T1000 (cell line): ENCODE measurements around the gene CALCA.
"Not testable (repeated sequence)": the region's sequence is repeated elsewhere in the genome, so short reads cannot be mapped to it uniquely, and the experiment has no call there.

Experiments
- DNase-seq: peaks from one replicate; lab custom pipeline; 2025; ENCODE audit warnings: mixed read lengths; lab: John Stamatoyannopoulos, UW

The CALCA gene, protein sequence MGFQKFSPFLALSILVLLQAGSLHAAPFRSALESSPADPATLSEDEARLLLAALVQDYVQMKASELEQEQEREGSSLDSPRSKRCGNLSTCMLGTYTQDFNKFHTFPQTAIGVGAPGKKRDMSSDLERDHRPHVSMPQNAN

GRCh38 chr11:14971865-14972580 is at the start of gene CALCA:
Gene CALCA, minus strand, starts transcription at chr11:14972351. Its CDS starts 1,159 bp downstream, at chr11:14971192.
- DNase-seq = no peak

DNA sequence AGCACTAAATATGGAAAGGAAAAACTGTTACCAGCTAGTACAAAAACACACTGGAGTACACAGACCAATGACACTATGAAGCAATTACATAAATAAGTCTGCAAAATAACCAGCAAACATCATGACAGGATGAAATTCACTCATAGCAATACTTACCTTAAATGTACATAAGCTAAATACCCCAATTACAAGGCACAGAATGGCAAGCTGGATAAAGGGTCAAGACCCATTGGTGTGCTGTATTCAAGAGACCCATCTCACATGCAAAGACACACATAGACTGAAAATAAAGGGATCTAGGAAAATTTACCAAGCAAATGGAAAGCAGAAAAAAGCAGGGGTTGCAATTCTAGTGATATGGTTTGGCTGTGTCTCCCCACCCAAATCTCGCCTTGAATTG is 44.0 kb upstream of the CALCA start:
- DNase-seq = no peak

DNA sequence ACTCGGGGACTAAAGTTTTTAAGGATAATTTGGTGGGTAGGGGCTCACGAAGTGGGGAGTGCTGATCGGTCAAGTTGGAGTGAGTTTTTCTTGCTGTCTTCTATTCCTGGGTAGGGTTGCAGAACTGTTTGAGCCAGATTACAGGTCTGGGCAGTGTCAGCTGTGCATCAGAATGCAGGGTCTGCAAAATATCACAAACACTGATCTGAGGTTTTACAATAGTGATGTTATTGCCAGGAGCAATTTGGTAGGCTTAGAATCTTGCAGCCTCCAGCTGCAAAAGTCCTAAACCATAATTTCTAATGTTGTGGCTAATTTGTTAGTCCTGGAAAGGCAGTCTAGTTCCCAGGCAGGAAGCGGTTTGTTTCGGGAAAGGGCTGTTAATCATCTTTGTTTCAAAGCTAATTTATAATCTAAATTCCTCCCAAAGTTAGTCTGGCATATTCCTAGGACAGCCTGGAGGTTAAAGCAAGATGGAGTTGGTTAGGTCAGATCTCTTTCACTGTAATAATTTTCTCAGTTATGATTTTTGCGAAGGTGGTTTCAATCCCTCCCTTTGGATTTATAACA is 39.7 kb upstream of the CALCA start:
- no peak for DNase-seq

DNA sequence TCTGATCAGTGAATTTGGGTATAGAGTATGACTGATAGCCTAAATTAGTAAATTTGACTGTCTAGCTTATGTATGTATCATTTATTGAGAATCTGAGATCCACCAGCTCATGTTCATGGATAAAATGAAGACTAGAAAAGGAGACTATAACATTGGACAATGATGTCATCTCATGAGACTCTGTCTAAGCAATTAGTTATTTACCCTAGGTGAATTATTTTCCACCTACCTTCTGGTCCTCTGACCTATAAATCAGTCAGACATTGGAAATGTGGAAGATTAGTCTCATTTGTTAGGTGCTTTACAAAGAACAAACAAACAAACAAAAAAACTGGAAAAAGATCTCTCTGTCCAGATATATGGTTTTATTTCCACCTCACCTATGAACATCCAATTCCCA is 38.7 kb upstream of the CALCA start:
- no peak for DNase-seq

GRCh38 chr11:15006139-15006759 is 34.1 kb upstream of the CALCA start:
- no peak for DNase-seq

- not testable (repeated sequence) for DNase-seq
Measured at GRCh38 chr11:14988133-14988532, 16.0 kb upstream of the CALCA start.

GRCh38 chr11:14981507-14981906 is 9.4 kb upstream of the CALCA start:
- DNase-seq = no peak

- DNase-seq = peak; percentile 34
Measured at GRCh38 chr11:14980854-14981253, 8.7 kb upstream of the CALCA start.

DNA sequence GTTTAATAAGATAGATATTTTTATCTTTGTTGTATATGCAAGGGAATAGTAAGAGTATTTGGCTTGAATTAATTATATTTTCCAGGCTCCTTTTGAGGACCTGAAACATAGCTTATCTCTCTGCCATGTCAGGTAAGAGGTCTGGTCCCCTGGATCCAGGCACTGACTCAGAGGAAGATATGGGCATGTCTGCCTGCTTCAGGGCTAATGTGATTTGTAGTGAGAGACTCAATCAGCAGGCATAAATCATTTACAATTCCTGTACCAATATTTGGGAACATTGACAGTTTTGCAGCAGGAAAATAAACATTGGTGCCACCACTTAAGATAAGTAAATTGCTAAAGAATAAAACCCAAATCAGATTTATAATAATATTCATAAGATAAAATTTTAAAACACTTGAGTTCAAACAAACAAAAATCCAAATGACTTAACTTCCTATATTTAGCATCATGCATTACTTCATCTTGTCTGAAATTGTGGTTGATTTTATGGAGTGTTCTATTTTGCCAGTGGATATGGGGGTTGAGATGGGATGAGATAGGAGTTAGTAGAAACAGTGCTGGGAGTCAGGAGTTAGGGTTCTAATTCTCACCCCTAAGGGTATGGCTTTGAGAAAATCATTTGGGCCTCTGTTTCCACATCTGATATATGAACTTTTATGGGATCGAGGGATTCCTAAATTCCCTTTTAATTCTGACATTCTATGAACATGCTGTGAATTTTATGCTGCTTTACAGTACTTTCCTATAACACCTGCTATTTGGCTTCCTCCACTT is 5.1 kb upstream of the CALCA start:
- no peak for DNase-seq

GRCh38 chr11:14975252-14975587 is 3.1 kb upstream of the CALCA start:
- DNase-seq = no peak

- no peak for DNase-seq
Measured at GRCh38 chr11:14974515-14975251, 2.5 kb upstream of the CALCA start.

DNA sequence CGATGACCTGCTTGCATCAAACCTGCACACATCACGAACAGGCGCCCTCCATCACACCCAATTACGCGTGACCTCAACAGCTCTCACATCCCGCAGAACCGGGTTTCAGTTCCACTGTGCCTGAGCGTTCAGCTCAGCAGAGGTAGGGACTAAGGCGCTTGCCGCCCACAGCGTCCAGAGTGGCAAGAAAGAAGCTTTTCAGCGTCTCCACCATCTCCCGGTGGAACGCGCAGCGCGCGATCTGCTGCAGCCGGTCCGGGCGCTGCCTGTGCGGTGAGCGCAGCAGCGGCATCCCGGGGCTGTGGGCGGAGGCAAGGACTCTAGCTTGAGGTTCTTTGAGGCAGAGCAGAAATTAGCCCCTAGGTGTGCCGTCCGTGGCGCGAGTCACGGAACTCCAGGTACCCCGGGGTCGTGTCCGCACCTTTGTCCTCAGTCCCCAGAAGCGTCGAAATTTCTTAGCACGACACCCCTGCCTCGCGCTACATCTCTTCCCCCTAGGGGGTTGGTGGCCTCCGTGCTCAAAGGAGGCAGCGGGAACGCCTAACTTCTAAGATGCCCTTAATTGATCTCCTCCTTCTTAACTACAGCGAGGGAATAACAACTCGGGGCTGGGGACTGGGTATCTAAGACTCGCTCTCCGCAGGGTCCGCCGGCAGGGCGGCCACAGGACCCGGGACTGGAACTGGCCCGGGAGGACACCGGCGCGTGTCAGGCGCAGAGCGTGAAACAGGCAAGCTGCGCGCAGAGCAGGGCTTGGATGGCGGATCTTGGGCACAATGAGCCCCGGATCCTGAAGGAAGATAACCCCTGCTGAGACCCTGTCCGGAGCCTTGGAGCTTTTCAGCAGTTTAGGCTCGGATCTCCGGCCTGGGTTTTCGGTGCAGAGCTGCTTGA is 1.7 kb upstream of the CALCA start:
- DNase-seq = no peak

- no peak for DNase-seq
Measured at GRCh38 chr11:14972581-14973495, 687 bp upstream of the CALCA start.

- no peak for DNase-seq
Measured at GRCh38 chr11:14969901-14970323, 2.2 kb downstream of the CALCA start.

DNA sequence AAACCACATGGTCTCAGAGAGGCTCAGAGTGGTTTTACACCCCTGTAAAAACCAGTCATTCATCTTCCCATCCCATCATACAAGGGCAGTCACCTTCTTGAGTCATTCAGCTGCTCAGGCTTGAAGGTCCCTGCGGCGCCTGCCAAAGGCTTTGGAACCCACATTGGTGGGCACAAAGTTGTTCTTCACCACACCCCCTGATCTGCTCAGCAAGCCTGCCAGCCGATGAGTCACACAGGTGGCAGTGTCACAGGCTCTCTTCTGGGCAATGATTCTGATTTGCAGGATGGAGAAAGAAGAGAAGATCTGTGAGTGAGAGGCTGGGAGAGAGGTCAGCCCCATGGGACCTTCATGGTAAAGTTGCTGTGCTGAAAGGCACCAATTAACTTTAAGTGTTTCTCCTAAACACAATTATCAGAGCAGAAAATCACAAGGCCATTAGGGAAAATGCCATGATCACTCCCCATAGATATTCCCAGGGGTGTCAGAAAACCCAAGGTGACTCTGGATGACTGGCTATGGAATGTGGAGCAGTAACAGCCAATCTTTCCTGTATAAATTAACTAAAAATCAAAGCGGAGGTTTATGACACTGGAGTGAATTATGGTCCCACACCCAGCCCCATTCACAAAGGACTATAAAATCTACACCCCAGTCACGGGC is 4.4 kb downstream of the CALCA start:
- no peak for DNase-seq

- no peak for DNase-seq
Measured at GRCh38 chr11:14956111-14956510, 16.0 kb downstream of the CALCA start.

GRCh38 chr11:14954581-14954980 is 17.6 kb downstream of the CALCA start:
- no peak for DNase-seq

DNA sequence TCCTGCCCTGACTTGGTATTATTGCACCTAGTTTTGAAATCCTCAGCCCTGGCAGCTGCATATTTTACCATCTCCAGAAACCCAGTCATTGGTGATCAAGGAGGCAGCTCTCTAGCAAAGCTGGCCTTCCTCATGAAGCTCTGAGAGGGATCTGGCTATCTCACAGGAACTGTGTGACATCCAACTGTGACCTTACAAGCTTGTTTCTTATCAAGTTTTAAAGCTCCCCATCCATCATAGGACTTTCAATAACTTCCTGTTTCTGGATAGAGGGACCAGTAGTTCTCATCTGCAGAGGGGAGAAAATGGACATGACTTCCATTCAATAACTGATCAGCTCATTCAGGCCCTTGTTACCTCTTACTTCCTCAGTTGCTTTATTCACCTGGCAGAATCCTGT is 18.2 kb downstream of the CALCA start:
- no peak for DNase-seq
